Mammary epithelial cell (primary cell): ENCODE results near the gene CDH4.

Source experiments
- CTCF ChIP-seq, 2 donors: IDR thresholded peaks in 1 of 2; conservative IDR thresholded peaks in 1 of 2; 2 replicates each; pipeline ENCODE4 v1.5.1; 2011 to 2012; ENCODE audit warnings: inconsistent platforms in 2 of 2, low read length in 2 of 2, mild to moderate bottlenecking in 2 of 2, control low read depth in 1 of 2, low read depth in 1 of 2; ENCODE audit not compliant: insufficient read depth in 1 of 2; ENCODE audit errors: extremely low read depth in 1 of 2
- EZH2 ChIP-seq: IDR thresholded peaks from 2 replicates; pipeline ENCODE4 v1.6.1; 2012; ENCODE audit warnings: low read length, inconsistent platforms, borderline replicate concordance

GRCh38 chr20:61477451-61477861 is 225.4 kb downstream of the CDH4 start:
- no peak for TF ChIP-seq CTCF (conservative IDR thresholded peaks at IDR 0.05 in 1 of 2, IDR thresholded peaks at IDR 0.05 in 1 of 2; ENCODE audit: extremely low read depth in 1 of 2, insufficient read depth in 1 of 2, low read depth in 1 of 2, low read length in 2 of 2)
- TF ChIP-seq EZH2: no peak
